Nephron progenitor cell (in vitro differentiated cells): ENCODE data around the gene MED12L.

Experiments
- DNase-seq: peaks from one replicate; pipeline ENCODE4 v3.0.0; 2021
- H3K27ac Mint-ChIP-seq: 2 replicates; pipeline ENCODE4 v1.8.0; 2021; ENCODE audit warnings: mild to moderate bottlenecking, moderate library complexity, mixed read lengths
- H3K27me3 Mint-ChIP-seq: 2 replicates; pipeline ENCODE4 v1.8.0; 2021; ENCODE audit warnings: mild to moderate bottlenecking, low read depth, mixed read lengths; ENCODE audit not compliant: poor library complexity
- H3K36me3 Mint-ChIP-seq: 2 replicates; pipeline ENCODE4 v1.8.0; 2021; ENCODE audit warnings: low read depth, mixed read lengths
- H3K4me1 Mint-ChIP-seq: 2 replicates; pipeline ENCODE4 v1.8.0; 2021; ENCODE audit warnings: mixed read lengths
- H3K4me3 Mint-ChIP-seq: 2 replicates; pipeline ENCODE4 v1.8.0; 2021; ENCODE audit warnings: mild to moderate bottlenecking, moderate library complexity, mixed read lengths
- H3K9me3 Mint-ChIP-seq: 2 replicates; pipeline ENCODE4 v1.8.0; 2021; ENCODE audit warnings: mild to moderate bottlenecking, moderate library complexity, mixed read lengths
- TF ChIP-seq, protein P1 (sequence below): fragments of 200-600 bp; sonication (generic); IDR thresholded peaks from 2 replicates; pipeline ENCODE4 v1.5.0; 2021; ENCODE audit warnings: antibody characterized with exemption

MED12L gene

DNA sequence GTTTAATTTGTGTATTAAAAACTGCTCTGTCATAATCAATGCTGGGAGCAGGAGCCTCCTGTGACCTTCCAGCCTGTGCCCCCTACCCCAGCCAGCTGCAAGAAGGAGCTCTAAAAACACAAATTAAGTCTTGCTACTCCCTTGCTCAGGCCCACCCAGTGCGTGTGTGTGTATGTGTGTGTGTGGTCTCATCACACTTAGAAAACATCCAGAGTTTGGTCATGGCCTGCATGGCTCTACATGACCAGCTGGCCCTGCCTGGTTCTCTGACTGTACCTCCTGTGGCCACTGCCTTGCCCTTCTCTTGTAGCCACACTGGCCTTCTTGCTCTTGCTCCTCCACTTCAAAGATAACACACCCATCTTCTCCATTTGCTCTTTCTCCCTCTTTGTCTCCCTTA is 179.1 kb downstream of the MED12L start:
- H3K27me3 Mint-ChIP-seq, result no peaks in the 10 kb centered on the region
- H3K4me3 Mint-ChIP-seq, result no peak overlapping the region
- peaks cover 17% of the 10 kb centered on the region for H3K36me3 Mint-ChIP-seq
- TF ChIP-seq, protein P1, sequence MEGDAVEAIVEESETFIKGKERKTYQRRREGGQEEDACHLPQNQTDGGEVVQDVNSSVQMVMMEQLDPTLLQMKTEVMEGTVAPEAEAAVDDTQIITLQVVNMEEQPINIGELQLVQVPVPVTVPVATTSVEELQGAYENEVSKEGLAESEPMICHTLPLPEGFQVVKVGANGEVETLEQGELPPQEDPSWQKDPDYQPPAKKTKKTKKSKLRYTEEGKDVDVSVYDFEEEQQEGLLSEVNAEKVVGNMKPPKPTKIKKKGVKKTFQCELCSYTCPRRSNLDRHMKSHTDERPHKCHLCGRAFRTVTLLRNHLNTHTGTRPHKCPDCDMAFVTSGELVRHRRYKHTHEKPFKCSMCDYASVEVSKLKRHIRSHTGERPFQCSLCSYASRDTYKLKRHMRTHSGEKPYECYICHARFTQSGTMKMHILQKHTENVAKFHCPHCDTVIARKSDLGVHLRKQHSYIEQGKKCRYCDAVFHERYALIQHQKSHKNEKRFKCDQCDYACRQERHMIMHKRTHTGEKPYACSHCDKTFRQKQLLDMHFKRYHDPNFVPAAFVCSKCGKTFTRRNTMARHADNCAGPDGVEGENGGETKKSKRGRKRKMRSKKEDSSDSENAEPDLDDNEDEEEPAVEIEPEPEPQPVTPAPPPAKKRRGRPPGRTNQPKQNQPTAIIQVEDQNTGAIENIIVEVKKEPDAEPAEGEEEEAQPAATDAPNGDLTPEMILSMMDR, result no peak
- peak overlapping the region; percentile 1 for H3K27ac Mint-ChIP-seq
- no peak for DNase-seq
- no peaks in the 10 kb centered on the region for H3K9me3 Mint-ChIP-seq
- H3K4me1 Mint-ChIP-seq, result no peaks in the 10 kb centered on the region

DNA sequence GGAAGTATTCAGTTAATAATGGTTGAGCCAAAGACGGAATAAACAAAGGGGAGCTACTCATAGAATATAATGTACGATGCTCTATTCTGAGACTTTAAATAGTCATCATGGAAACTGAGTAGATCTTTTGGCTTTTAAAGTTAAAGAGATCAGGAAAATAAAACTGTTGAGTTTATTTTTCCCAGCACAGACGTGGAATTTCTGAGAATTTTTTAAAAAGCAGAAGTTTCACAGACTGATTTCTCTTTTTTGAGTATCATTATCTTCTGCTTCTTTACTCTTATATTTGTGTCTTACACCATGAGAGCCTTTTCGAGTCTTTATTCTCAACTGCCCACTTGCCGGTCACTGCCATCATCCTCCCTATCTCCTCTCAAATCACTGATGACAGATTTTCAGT is 179.7 kb downstream of the MED12L start:
- no peak overlapping the region for H3K4me3 Mint-ChIP-seq
- H3K27ac Mint-ChIP-seq, result no peak overlapping the region
- H3K4me1 Mint-ChIP-seq, result no peaks in the 10 kb centered on the region
- DNase-seq, result no peak
- no peaks in the 10 kb centered on the region for H3K9me3 Mint-ChIP-seq
- TF ChIP-seq, protein P1, result no peak
- no peaks in the 10 kb centered on the region for H3K27me3 Mint-ChIP-seq
- H3K36me3 Mint-ChIP-seq, result peaks cover 17% of the 10 kb centered on the region

DNA sequence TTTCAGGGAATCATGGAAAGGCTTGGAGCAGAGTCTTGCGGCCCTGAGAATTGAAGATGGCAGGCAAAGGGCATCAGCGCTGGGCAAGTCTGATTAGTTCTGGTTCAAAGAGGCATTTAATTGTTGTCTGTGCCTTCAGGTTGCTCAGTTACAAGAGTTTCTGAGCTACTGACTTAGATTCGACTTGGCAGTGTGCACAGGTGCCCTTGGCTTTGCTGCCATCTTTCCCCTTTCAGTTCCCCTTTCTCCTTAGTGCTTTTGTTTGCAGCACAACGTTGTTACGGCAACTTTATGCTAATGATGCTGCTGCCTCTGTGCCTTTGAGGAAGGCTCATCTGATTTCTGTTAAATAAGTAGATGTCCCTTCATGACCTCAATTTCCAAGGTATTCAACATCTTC is 180.4 kb downstream of the MED12L start:
- Mint-ChIP-seq H3K4me1 (no peaks in the 10 kb centered on the region), H3K4me3 (no peak overlapping the region), H3K9me3 (no peaks in the 10 kb centered on the region), H3K27me3 (no peaks in the 10 kb centered on the region), H3K36me3 (peaks cover 13% of the 10 kb centered on the region), H3K27ac (no peak overlapping the region)
- DNase-seq, result no peak
- TF ChIP-seq, protein P1, result no peak

DNA sequence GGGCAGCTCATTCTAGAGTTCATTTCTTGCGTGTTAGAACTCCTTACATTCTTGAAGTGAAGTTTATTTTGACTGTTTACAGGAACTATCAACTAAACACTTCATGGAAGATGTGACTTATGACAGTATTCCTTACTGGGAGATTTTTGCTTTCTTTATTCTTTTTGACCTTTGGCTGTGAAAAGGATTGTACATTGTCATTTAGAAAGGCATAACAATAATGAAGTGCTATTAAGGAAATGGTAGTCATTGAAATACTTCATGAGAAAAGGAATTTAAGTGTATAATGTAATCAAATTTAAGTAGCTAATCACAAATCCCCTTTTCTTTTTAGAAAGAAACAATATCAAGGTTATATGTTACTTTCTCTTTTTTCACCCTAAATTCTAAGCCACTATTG is 181.6 kb downstream of the MED12L start:
- Mint-ChIP-seq H3K36me3 (peaks cover 11% of the 10 kb centered on the region), H3K4me1 (no peaks in the 10 kb centered on the region), H3K27me3 (no peaks in the 10 kb centered on the region), H3K27ac (no peak overlapping the region), H3K4me3 (no peak overlapping the region), H3K9me3 (no peaks in the 10 kb centered on the region)
- TF ChIP-seq, protein P1, result no peak
- no peak for DNase-seq

- TF ChIP-seq, protein P1, result no peak
- no peaks in the 10 kb centered on the region for H3K9me3 Mint-ChIP-seq
- no peak for DNase-seq
- H3K4me3 Mint-ChIP-seq, result no peak overlapping the region
- peaks cover 10% of the 10 kb centered on the region for H3K36me3 Mint-ChIP-seq
- H3K27ac Mint-ChIP-seq, result no peak overlapping the region
- H3K4me1 Mint-ChIP-seq, result no peaks in the 10 kb centered on the region
- H3K27me3 Mint-ChIP-seq, result no peaks in the 10 kb centered on the region
Observed at GRCh38 chr3:151268267-151269235, 183.1 kb downstream of the MED12L start.

GRCh38 chr3:151269631-151270030 is 184.2 kb downstream of the MED12L start:
- H3K4me3 Mint-ChIP-seq, result no peak overlapping the region
- H3K27ac Mint-ChIP-seq, result no peak overlapping the region
- H3K4me1 Mint-ChIP-seq, result no peaks in the 10 kb centered on the region
- no peak for DNase-seq
- H3K9me3 Mint-ChIP-seq, result no peaks in the 10 kb centered on the region
- H3K27me3 Mint-ChIP-seq, result no peaks in the 10 kb centered on the region
- TF ChIP-seq, protein P1, result no peak
- H3K36me3 Mint-ChIP-seq, result peaks cover 10% of the 10 kb centered on the region
